IMR-90 (cell line): ENCODE data around the gene PEX6. TPM values are rescaled to one million over a fixed set of nuclear protein-coding genes. Genes with fewer than 3 reads are reported as not detected.

Experiments
- ATAC-seq: fragments of 200-7000 bp; cut with Tn5 transposase; 2 replicates; pipeline ENCODE4 v1.9.1; 2020; ENCODE audit warnings: low read depth, mild to moderate bottlenecking, moderate library complexity
- BruUV-seq: library from RNA; stranded (reverse); fragments of 400-500 nt; replicated peaks from 2 replicates; lab custom pipeline; 2021; lab: Mats Ljungman, UMichigan
- CTCF ChIA-PET: fragments of 300-600 bp; formaldehyde crosslinking; extraction: SDS; loops from one replicate; lab custom pipeline; 2021; ENCODE audit warnings: antibody characterized with exemption; lab: Yijun Ruan, JAX
- POLR2A ChIA-PET: fragments of 300-600 bp; sonication (Branson Sonifier 250); formaldehyde crosslinking; loops from one replicate; lab custom pipeline; 2022; ENCODE audit warnings: antibody characterized with exemption; ENCODE audit not compliant: unreplicated experiment; lab: Charles Lee
- DNase-seq: peaks from one replicate; pipeline ENCODE4 v3.0.0; 2013
- H2AFZ ChIP-seq: replicated peaks from 2 replicates; pipeline ENCODE3; 2013; ENCODE audit warnings: low read length, mild to moderate bottlenecking; ENCODE audit not compliant: poor library complexity
- H2AK5ac ChIP-seq: 2 replicates; pipeline ENCODE4 v1.6.1; 2013; ENCODE audit warnings: low read depth, low read length, inconsistent platforms
- H2AK9ac ChIP-seq: replicated peaks from 2 replicates; pipeline ENCODE3; 2013; ENCODE audit warnings: mild to moderate bottlenecking, low read depth, low read length, moderate library complexity; ENCODE audit not compliant: poor library complexity
- H2BK120ac ChIP-seq: 2 replicates; pipeline ENCODE4 v1.6.1; 2013; ENCODE audit warnings: low read depth, low read length, inconsistent platforms
- H2BK15ac ChIP-seq: 3 replicates; pipeline ENCODE4 v1.6.1; 2013; ENCODE audit warnings: low read depth, low read length, inconsistent platforms
- H2BK20ac ChIP-seq: 2 replicates; pipeline ENCODE4 v1.6.1; 2013; ENCODE audit warnings: low read depth, mild to moderate bottlenecking, inconsistent platforms, low read length, moderate library complexity
- H2BK5ac ChIP-seq: 2 replicates; pipeline ENCODE4 v1.6.1; 2013; ENCODE audit warnings: mild to moderate bottlenecking, low read depth, low read length, inconsistent platforms; ENCODE audit not compliant: poor library complexity, severe bottlenecking
- H3K14ac ChIP-seq: replicated peaks from 2 replicates; pipeline ENCODE4 v1.6.1; 2013; ENCODE audit warnings: low read depth, low read length, inconsistent platforms
- H3K18ac ChIP-seq: 2 replicates; pipeline ENCODE4 v1.6.1; 2013; ENCODE audit warnings: low read depth, low read length, control low read depth
- H3K23ac ChIP-seq: 2 replicates; pipeline ENCODE4 v1.6.1; 2013; ENCODE audit warnings: low read depth, low read length, inconsistent platforms
- H3K27ac ChIP-seq: 2 replicates; pipeline ENCODE4 v1.5.1; 2013; ENCODE audit warnings: mild to moderate bottlenecking, control low read depth, low read length; ENCODE audit not compliant: insufficient read depth
- H3K27me3 ChIP-seq: 2 replicates; pipeline ENCODE4 v1.6.1; 2013; ENCODE audit warnings: low read length; ENCODE audit not compliant: control insufficient read depth, insufficient read depth
- H3K36me3 ChIP-seq: 2 replicates; pipeline ENCODE4 v1.6.1; 2013; ENCODE audit warnings: low read length, mixed read lengths; ENCODE audit not compliant: control insufficient read depth, insufficient read depth
- H3K4ac ChIP-seq: 2 replicates; pipeline ENCODE4 v1.6.1; 2013; ENCODE audit warnings: low read depth, low read length, inconsistent platforms
- H3K4me1 ChIP-seq: 2 replicates; pipeline ENCODE4 v1.6.1; 2013; ENCODE audit warnings: low read length, mixed read lengths; ENCODE audit not compliant: control insufficient read depth, insufficient read depth
- H3K4me2 ChIP-seq: 2 replicates; pipeline ENCODE4 v1.6.1; 2013; ENCODE audit warnings: low read depth, mild to moderate bottlenecking, control low read depth, low read length, moderate library complexity
- H3K4me3 ChIP-seq: 2 replicates; pipeline ENCODE4 v1.5.1; 2013; ENCODE audit warnings: low read depth, mild to moderate bottlenecking, control low read depth, low read length, moderate library complexity; ENCODE audit not compliant: insufficient read depth
- H3K56ac ChIP-seq: 2 replicates; pipeline ENCODE4 v1.6.1; 2013; ENCODE audit warnings: low read length, inconsistent platforms; ENCODE audit not compliant: insufficient read depth; ENCODE audit errors: extremely low read depth
- H3K79me1 ChIP-seq, 2 experiments: 2 replicates each; pipeline ENCODE4 v1.6.1; 2013; ENCODE audit warnings: low read length in 2 of 2, inconsistent platforms in 1 of 2, low read depth in 1 of 2
- H3K9ac ChIP-seq: 2 replicates; pipeline ENCODE4 v1.6.1; 2013; ENCODE audit warnings: low read depth, low read length, control low read depth
- H3K9me1 ChIP-seq: 2 replicates; pipeline ENCODE4 v1.6.1; 2013; ENCODE audit warnings: low read length, inconsistent platforms; ENCODE audit not compliant: insufficient read depth
- H3K9me3 ChIP-seq: 2 replicates; pipeline ENCODE4 v1.6.1; 2013; ENCODE audit warnings: low read length; ENCODE audit not compliant: control insufficient read depth, insufficient read depth
- H4K20me1 ChIP-seq: 2 replicates; pipeline ENCODE4 v1.6.1; 2013; ENCODE audit warnings: low read length, inconsistent platforms; ENCODE audit not compliant: insufficient read depth
- H4K5ac ChIP-seq: 2 replicates; pipeline ENCODE4 v1.6.1; 2013; ENCODE audit warnings: mild to moderate bottlenecking, low read depth, low read length, control low read depth
- H4K8ac ChIP-seq, 2 experiments: 2 replicates each; pipeline ENCODE4 v1.6.1; 2013; ENCODE audit warnings: low read depth in 2 of 2, low read length in 2 of 2, control low read depth in 1 of 2, inconsistent platforms in 1 of 2
- H4K91ac ChIP-seq: 2 replicates; pipeline ENCODE4 v1.6.1; 2013; ENCODE audit warnings: low read depth, low read length, inconsistent platforms; ENCODE audit not compliant: insufficient read depth
- BHLHE40 ChIP-seq: fragments of 150-350 bp; IDR thresholded peaks from 2 replicates; pipeline ENCODE4 v1.6.1; 2016; ENCODE audit warnings: mild to moderate bottlenecking, low read depth, low read length
- CHD1 ChIP-seq: IDR thresholded peaks from 2 replicates; pipeline ENCODE4 v1.6.1; 2012; ENCODE audit warnings: low read depth, low read length, improper control_type of control experiment
- CTCF ChIP-seq: conservative IDR thresholded peaks from 2 replicates; pipeline ENCODE4 v1.5.1; 2012; ENCODE audit warnings: mild to moderate bottlenecking, low read depth, low read length, improper control_type of control experiment
- ELK1 ChIP-seq: fragments of 150-350 bp; IDR thresholded peaks from 2 replicates; pipeline ENCODE4 v1.6.1; 2016; ENCODE audit warnings: low read depth, mild to moderate bottlenecking, low read length, moderate library complexity, borderline replicate concordance
- FOS ChIP-seq: fragments of 150-350 bp; IDR thresholded peaks from 2 replicates; pipeline ENCODE4 v1.6.1; 2016; ENCODE audit warnings: low read depth, low read length
- MAFK ChIP-seq: IDR thresholded peaks from 2 replicates; pipeline ENCODE4 v1.6.1; 2012; ENCODE audit warnings: low read depth, low read length, improper control_type of control experiment
- MXI1 ChIP-seq: IDR thresholded peaks from 2 replicates; pipeline ENCODE4 v1.6.1; 2012; ENCODE audit warnings: low read depth, mild to moderate bottlenecking, low read length, moderate library complexity, borderline replicate concordance
- POLR2A ChIP-seq: IDR thresholded peaks from 2 replicates; pipeline ENCODE4 v1.6.1; 2012; ENCODE audit warnings: mild to moderate bottlenecking, low read depth, low read length
- RAD21 ChIP-seq: IDR thresholded peaks from 2 replicates; pipeline ENCODE4 v1.6.1; 2012; ENCODE audit warnings: low read length, improper control_type of control experiment
- RFX5 ChIP-seq: IDR thresholded peaks from 2 replicates; pipeline ENCODE4 v1.8.0; 2012; ENCODE audit warnings: low read depth, mild to moderate bottlenecking, low read length, moderate library complexity
- SMC3 ChIP-seq: fragments of 150-350 bp; IDR thresholded peaks from 2 replicates; pipeline ENCODE4 v1.6.1; 2016; ENCODE audit warnings: low read depth, mild to moderate bottlenecking, antibody characterized with exemption, low read length, moderate library complexity
- WGBS, 2 experiments: methylation state at CpG; one replicate each; pipeline versions ENCODE4 v1.1.5 to v1.1.7; 2013; ENCODE audit warnings: missing lambda C conversion rate in 2 of 2; ENCODE audit not compliant: insufficient read length in 1 of 2; ENCODE audit errors: extremely low coverage in 2 of 2; 5-methylcytosine and 5-hydroxymethylcytosine counted together
- dilution Hi-C: fragments of 300-500 bp; cut with HindIII; formaldehyde crosslinking; loops from one replicate; pipeline ENCODE4 v1.14.3; 2018; ENCODE audit warnings: low sequenced_read_pairs; ENCODE audit not compliant: unreplicated experiment
- in situ Hi-C: fragments of 300-500 bp; cut with MboI; formaldehyde crosslinking; loops from 3 replicates; pipeline ENCODE4 v1.14.3; 2019; ENCODE audit warnings: low sequenced_read_pairs, inconsistent platforms, mixed read lengths
- intact Hi-C: fragments of 100-400 bp; cut with micrococcal nuclease; formaldehyde crosslinking; loops from 2 replicates; pipeline ENCODE4 v1.10.0; 2022
- polyA plus RNA-seq, 3 experiments: library from polyadenylated mRNA; depleted of rRNA; stranded (reverse); fragments of >200 nt; gene quantifications; 2 replicates each; pipeline ENCODE4 v1.2.3, GENCODE V29; 2012; ENCODE audit warnings: low replicate concordance in 1 of 3
- total RNA-seq: library from RNA; depleted of rRNA; stranded (reverse); fragments of >200 nt; gene quantifications from 2 replicates; pipeline ENCODE4 v1.2.3, GENCODE V29; 2012

PEX6 gene
- total and polyA plus RNA-seq, 2 of the 4 experiments (the other 2 are of a cell fraction) = 10.4 to 10.6 TPM

DNA sequence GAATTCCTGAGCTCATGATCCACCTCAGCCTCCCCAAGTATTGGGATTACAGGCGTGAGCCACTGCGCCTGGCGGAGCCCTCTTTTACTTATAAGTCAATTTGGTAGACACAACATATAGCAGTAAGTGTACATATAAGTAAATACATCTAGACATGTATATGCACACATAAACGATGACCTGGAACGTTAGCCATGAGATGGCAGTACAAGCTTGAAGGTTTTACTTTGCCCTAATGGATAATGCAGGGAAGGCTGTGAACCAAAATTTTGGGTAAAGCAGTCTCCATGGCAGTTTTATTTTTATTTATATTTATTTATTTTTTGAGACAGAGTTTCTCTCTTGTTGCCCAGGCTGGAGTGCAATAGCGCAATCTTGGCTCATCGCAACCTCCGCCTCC, 20.9 kb downstream of the PEX6 start:
- intact Hi-C loops (no loop called here), dilution Hi-C loops (no loop called here), in situ Hi-C loops (no loop called here)
- Histone ChIP-seq H3K56ac (no peak overlapping the region), H3K79me1 (no peaks in the 10 kb centered on the region), H2BK20ac (no peak overlapping the region), H3K4ac (no peak overlapping the region), H2BK5ac (no peak overlapping the region), H3K4me3 (no peak overlapping the region), H2BK15ac (no peak overlapping the region), H3K14ac (no peak overlapping the region), H3K27me3 (no peaks in the 10 kb centered on the region), H2AK9ac (no peak overlapping the region), H4K91ac (no peak overlapping the region), H3K4me1 (no peaks in the 10 kb centered on the region), H2AK5ac (no peak overlapping the region), H3K9ac (no peak overlapping the region), H2AFZ (no peak overlapping the region), H3K36me3 (peaks cover 8% of the 10 kb centered on the region), H3K27ac (no peak overlapping the region), H3K4me2 (no peak overlapping the region), H2BK120ac (no peak overlapping the region), H3K23ac (no peak overlapping the region), H4K20me1 (no peaks in the 10 kb centered on the region), H4K8ac (no peak overlapping the region), H3K18ac (no peak overlapping the region), H4K5ac (no peak overlapping the region), H3K9me3 (no peaks in the 10 kb centered on the region), H3K9me1 (no peaks in the 10 kb centered on the region)
- CTCF ChIA-PET = no interaction called here
- WGBS, 2 experiments = no CpG with 5 or more reads among the region's 8 CpGs
- POLR2A ChIA-PET = no interaction called here
- no peak for TF ChIP-seq MAFK
- TF ChIP-seq SMC3 = no peak
- no peak for TF ChIP-seq ELK1
- TF ChIP-seq MXI1 = no peak
- no peak for TF ChIP-seq FOS
- TF ChIP-seq CTCF = no peak
- no peak for TF ChIP-seq RFX5
- TF ChIP-seq POLR2A = no peak
- TF ChIP-seq RAD21 = no peak
- no peak for TF ChIP-seq CHD1
- no peak for TF ChIP-seq BHLHE40
- ATAC-seq = no peak
- no peak for DNase-seq
- no TSS peak for BruUV-seq
